DOHH2 (cell line): ENCODE data around the gene MCUR1.

Experiments used
- H3F3A ChIP-seq: fragments of 200-600 bp; sonication (generic), shearing (Covaris generic); 2 replicates; pipeline ENCODE4 v1.6.0; 2016; ENCODE audit warnings: antibody characterized with exemption, mild to moderate bottlenecking; ENCODE audit not compliant: control insufficient read depth, insufficient read depth
- H3K27ac ChIP-seq: fragments of 200-600 bp; sonication (generic); 2 replicates; pipeline ENCODE4 v1.5.1; 2014; ENCODE audit warnings: low read depth, mild to moderate bottlenecking, low read length, moderate library complexity
- H3K27me3 ChIP-seq: fragments of 200-600 bp; sonication (generic); 2 replicates; pipeline ENCODE4 v1.6.1; 2014; ENCODE audit warnings: mild to moderate bottlenecking, low read length, mixed read lengths; ENCODE audit not compliant: control insufficient read depth
- H3K36me3 ChIP-seq: fragments of 200-600 bp; sonication (generic); 2 replicates; pipeline ENCODE4 v1.6.1; 2014; ENCODE audit warnings: mild to moderate bottlenecking, low read length, moderate library complexity, mixed read lengths; ENCODE audit not compliant: control insufficient read depth
- H3K4me1 ChIP-seq: fragments of 200-600 bp; sonication (generic); 2 replicates; pipeline ENCODE4 v1.6.1; 2014; ENCODE audit warnings: mild to moderate bottlenecking, low read length, mixed read lengths; ENCODE audit not compliant: control insufficient read depth
- H3K4me2 ChIP-seq: fragments of 200-600 bp; sonication (generic); 2 replicates; pipeline ENCODE4 v1.6.0; 2014; ENCODE audit warnings: mild to moderate bottlenecking, low read length, moderate library complexity
- H3K4me3 ChIP-seq: fragments of 200-600 bp; sonication (generic); 2 replicates; pipeline ENCODE4 v1.5.1; 2014; ENCODE audit warnings: mild to moderate bottlenecking, low read length, mixed read lengths
- H3K79me2 ChIP-seq: fragments of 200-600 bp; sonication (generic); 2 replicates; pipeline ENCODE4 v1.6.1; 2014; ENCODE audit warnings: mild to moderate bottlenecking, low read length, mixed read lengths; ENCODE audit not compliant: control insufficient read depth
- H3K9me2 ChIP-seq: fragments of 200-600 bp; sonication (generic); replicated peaks from 2 replicates; pipeline ENCODE4 v1.6.1; 2014; ENCODE audit warnings: mild to moderate bottlenecking, low read length, mixed read lengths; ENCODE audit not compliant: control insufficient read depth
- H3K9me3 ChIP-seq: fragments of 200-600 bp; sonication (generic); 2 replicates; pipeline ENCODE4 v1.6.1; 2014; ENCODE audit warnings: antibody characterized with exemption, low read length, mixed read lengths; ENCODE audit not compliant: control insufficient read depth, insufficient read depth
- H4K20me1 ChIP-seq: fragments of 200-600 bp; sonication (generic); 2 replicates; pipeline ENCODE4 v1.6.0; 2014; ENCODE audit warnings: low read depth, mild to moderate bottlenecking, antibody characterized with exemption, low read length, moderate library complexity; ENCODE audit not compliant: control insufficient read depth, insufficient read depth
- EZH2phosphoT487 ChIP-seq: fragments of 200-600 bp; sonication (generic); IDR thresholded peaks from 2 replicates; pipeline ENCODE4 v1.6.1; 2017; ENCODE audit warnings: borderline replicate concordance, mild to moderate bottlenecking, antibody characterized with exemption, low read length, moderate library complexity, mixed read lengths
- TF ChIP-seq, protein P1 (sequence below): fragments of 200-600 bp; sonication (generic); IDR thresholded peaks from one replicate; pipeline ENCODE4 v1.5.1; 2014; ENCODE audit warnings: antibody characterized with exemption, mild to moderate bottlenecking, low read depth, low read length; ENCODE audit not compliant: poor library complexity, severe bottlenecking

Gene MCUR1

GRCh38 chr6:13769655-13770053 is 44.7 kb downstream of the MCUR1 start:
- Histone ChIP-seq H3K27me3 (no peaks in the 10 kb centered on the region), H3K4me2 (no peak overlapping the region), H3K9me2 (no peaks in the 10 kb centered on the region), H3F3A (no peaks in the 10 kb centered on the region; the same call in 1 of the 2 replicates), H4K20me1 (no peaks in the 10 kb centered on the region), H3K79me2 (no peaks in the 10 kb centered on the region), H3K36me3 (no peaks in the 10 kb centered on the region), H3K4me3 (no peak overlapping the region), H3K4me1 (peaks cover 35% of the 10 kb centered on the region), H3K27ac (no peak overlapping the region), H3K9me3 (no peaks in the 10 kb centered on the region)
- TF ChIP-seq EZH2phosphoT487: no peak
- TF ChIP-seq, protein P1, sequence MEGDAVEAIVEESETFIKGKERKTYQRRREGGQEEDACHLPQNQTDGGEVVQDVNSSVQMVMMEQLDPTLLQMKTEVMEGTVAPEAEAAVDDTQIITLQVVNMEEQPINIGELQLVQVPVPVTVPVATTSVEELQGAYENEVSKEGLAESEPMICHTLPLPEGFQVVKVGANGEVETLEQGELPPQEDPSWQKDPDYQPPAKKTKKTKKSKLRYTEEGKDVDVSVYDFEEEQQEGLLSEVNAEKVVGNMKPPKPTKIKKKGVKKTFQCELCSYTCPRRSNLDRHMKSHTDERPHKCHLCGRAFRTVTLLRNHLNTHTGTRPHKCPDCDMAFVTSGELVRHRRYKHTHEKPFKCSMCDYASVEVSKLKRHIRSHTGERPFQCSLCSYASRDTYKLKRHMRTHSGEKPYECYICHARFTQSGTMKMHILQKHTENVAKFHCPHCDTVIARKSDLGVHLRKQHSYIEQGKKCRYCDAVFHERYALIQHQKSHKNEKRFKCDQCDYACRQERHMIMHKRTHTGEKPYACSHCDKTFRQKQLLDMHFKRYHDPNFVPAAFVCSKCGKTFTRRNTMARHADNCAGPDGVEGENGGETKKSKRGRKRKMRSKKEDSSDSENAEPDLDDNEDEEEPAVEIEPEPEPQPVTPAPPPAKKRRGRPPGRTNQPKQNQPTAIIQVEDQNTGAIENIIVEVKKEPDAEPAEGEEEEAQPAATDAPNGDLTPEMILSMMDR: peak; percentile 58

- Histone ChIP-seq H3K9me2 (no peaks in the 10 kb centered on the region), H4K20me1 (no peaks in the 10 kb centered on the region), H3K4me2 (no peak overlapping the region), H3K79me2 (no peaks in the 10 kb centered on the region), H3K36me3 (peaks cover 2% of the 10 kb centered on the region), H3K27me3 (no peaks in the 10 kb centered on the region), H3K4me3 (no peak overlapping the region), H3K27ac (no peak overlapping the region), H3F3A (no peaks in the 10 kb centered on the region; the same call in 1 of the 2 replicates), H3K4me1 (peaks cover 40% of the 10 kb centered on the region), H3K9me3 (peaks cover 3% of the 10 kb centered on the region; the same call in 1 of the 2 replicates)
- TF ChIP-seq, protein P1: no peak
- no peak for TF ChIP-seq EZH2phosphoT487
These were observed 45.2 kb downstream of the MCUR1 start for GRCh38 chr6:13769034-13769654.

DNA sequence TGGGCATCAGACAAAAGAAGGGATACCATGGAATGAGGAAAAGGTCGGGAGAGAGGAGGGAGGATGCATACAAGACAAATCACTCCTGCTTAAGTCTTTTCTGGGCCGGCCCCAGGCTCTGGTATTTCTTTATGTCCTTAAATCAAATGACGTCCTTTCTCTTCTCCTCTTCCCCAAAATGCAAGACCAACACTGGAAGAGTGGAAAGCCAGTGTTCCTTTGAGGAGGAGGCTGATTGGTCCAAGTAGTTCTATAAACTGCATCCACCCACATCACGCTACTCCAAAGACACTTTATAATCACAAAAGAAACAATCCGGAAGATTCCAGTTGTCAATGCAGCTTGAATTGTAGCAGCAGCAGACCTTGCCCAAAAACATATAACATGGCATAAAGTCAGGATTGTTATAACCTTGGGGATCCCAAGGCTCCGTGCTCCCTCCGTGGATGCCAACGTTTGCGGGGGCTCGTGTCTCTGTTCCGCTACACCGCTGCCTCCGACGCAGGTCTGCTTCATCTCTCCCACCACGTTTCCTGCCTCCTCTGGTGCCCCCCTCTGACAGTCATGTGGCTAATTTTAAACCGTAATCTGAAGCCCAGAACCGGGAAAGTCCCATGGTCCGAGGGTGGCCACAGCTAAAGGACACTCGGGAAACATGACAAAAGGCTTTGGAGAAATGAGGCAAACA is 47.1 kb downstream of the MCUR1 start:
- Histone ChIP-seq H3K27ac (no peak overlapping the region), H3K4me1 (peaks cover 59% of the 10 kb centered on the region), H3K4me3 (peak overlapping the region; percentile 23), H3K27me3 (no peaks in the 10 kb centered on the region), H4K20me1 (no peaks in the 10 kb centered on the region), H3K9me2 (no peaks in the 10 kb centered on the region), H3K4me2 (peak overlapping the region; percentile 66), H3F3A (peaks cover 9% of the 10 kb centered on the region), H3K79me2 (no peaks in the 10 kb centered on the region), H3K36me3 (peaks cover 5% of the 10 kb centered on the region), H3K9me3 (peaks cover 6% of the 10 kb centered on the region; the same call in 1 of the 2 replicates)
- no peak for TF ChIP-seq EZH2phosphoT487
- TF ChIP-seq, protein P1: peak; percentile 45
